Smooth muscle cell (in vitro differentiated cells): ENCODE measurements around the gene FEM1C. TPM values are rescaled to one million over a fixed set of nuclear protein-coding genes. Genes with fewer than 3 reads are reported as not detected.

Experiments
- DNase-seq: peaks from one replicate; lab custom pipeline; 2025; ENCODE audit not compliant: unreplicated experiment; lab: John Stamatoyannopoulos, UW
- H2AFZ ChIP-seq: fragments of 200-600 bp; sonication (generic); 2 replicates; pipeline ENCODE4 v1.6.0; 2016; ENCODE audit warnings: antibody characterized with exemption, low read depth, mild to moderate bottlenecking
- H3F3A ChIP-seq: fragments of 200-600 bp; sonication (generic); 2 replicates; pipeline ENCODE4 v1.6.0; 2017; ENCODE audit warnings: antibody characterized with exemption, low read depth
- H3K27ac ChIP-seq: fragments of 200-600 bp; sonication (generic); 2 replicates; pipeline ENCODE4 v1.5.1; 2016; ENCODE audit warnings: low read depth, mild to moderate bottlenecking
- H3K27me3 ChIP-seq: fragments of 200-600 bp; sonication (generic); 2 replicates; pipeline ENCODE4 v1.6.1; 2016; ENCODE audit warnings: low read depth, mild to moderate bottlenecking
- H3K36me3 ChIP-seq: fragments of 200-600 bp; sonication (generic); 2 replicates; pipeline ENCODE4 v1.5.1; 2016; ENCODE audit warnings: low read depth
- H3K4me1 ChIP-seq: fragments of 200-600 bp; sonication (generic); 2 replicates; pipeline ENCODE4 v1.5.1; 2016; ENCODE audit warnings: low read depth
- H3K4me2 ChIP-seq: fragments of 200-600 bp; sonication (generic); 2 replicates; pipeline ENCODE4 v1.6.0; 2016; ENCODE audit warnings: mild to moderate bottlenecking
- H3K4me3 ChIP-seq: fragments of 200-600 bp; sonication (generic); 2 replicates; pipeline ENCODE4 v1.5.1; 2016; ENCODE audit warnings: mild to moderate bottlenecking
- H3K79me2 ChIP-seq: fragments of 200-600 bp; sonication (generic); 2 replicates; pipeline ENCODE4 v1.6.0; 2016; ENCODE audit warnings: low read depth, mild to moderate bottlenecking
- H3K9ac ChIP-seq: fragments of 200-600 bp; sonication (generic); 2 replicates; pipeline ENCODE4 v1.6.0; 2016; ENCODE audit warnings: low read depth
- H3K9me3 ChIP-seq: fragments of 200-600 bp; sonication (generic); replicated peaks from 2 replicates; pipeline ENCODE4 v1.5.1; 2016; ENCODE audit warnings: low read depth
- H4K20me1 ChIP-seq: fragments of 200-600 bp; sonication (generic); 2 replicates; pipeline ENCODE4 v1.6.0; 2016; ENCODE audit warnings: low read depth
- whole genome bisulfite sequencing: methylation state at CpG from one replicate; pipeline ENCODE4 v1.1.7; 2016; ENCODE audit warnings: low lambda C conversion rate; 5-methylcytosine and 5-hydroxymethylcytosine counted together
- polyA plus RNA-seq: library from polyadenylated mRNA; unstranded; fragments of >200 nt; fragmentation: Nextera tagmentation; extraction: Ambion mirVana; gene quantifications from 2 replicates; pipeline ENCODE4 v1.2.1, GENCODE V29; 2016
- total RNA-seq: library from RNA; depleted of rRNA; stranded (reverse); fragments of >200 nt; gene quantifications from 2 replicates; pipeline ENCODE4 v1.2.3, GENCODE V29; 2014
- TF ChIP-seq, protein P1 (sequence below): fragments of 200-600 bp; sonication (generic); IDR thresholded peaks from 2 replicates; pipeline ENCODE4 v1.5.1; 2017; ENCODE audit warnings: borderline replicate concordance, mild to moderate bottlenecking, antibody characterized with exemption; ENCODE audit not compliant: insufficient read depth, poor library complexity, severe bottlenecking

The FEM1C gene
- total and polyA plus RNA-seq, 2 experiments from 2014 or later = 5.9 to 31.7 TPM

DNA sequence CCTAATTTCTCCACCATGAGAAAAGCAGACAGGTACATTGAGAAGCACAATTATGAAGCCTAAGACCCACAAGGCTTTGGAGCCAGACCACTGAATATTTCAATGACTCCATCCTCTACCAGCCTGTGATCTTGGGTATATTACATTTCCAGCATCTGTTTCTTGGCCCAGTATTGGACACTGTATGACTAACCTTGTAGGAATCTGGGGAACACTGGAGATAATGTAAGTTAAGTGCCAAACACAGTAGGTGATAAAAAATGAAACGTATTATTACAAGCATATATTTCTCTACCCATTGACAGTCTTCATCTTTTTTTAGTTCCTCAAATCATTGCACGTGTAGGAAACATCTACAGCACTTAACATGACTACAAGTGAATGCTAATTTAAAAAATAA lies 28.6 kb upstream of the FEM1C start:
- H3K79me2 ChIP-seq = no peaks in the 10 kb centered on the region
- no peak overlapping the region for H3K4me2 ChIP-seq
- no peak overlapping the region for H2AFZ ChIP-seq
- H3K9me3 ChIP-seq = no peaks in the 10 kb centered on the region
- TF ChIP-seq, protein P1, sequence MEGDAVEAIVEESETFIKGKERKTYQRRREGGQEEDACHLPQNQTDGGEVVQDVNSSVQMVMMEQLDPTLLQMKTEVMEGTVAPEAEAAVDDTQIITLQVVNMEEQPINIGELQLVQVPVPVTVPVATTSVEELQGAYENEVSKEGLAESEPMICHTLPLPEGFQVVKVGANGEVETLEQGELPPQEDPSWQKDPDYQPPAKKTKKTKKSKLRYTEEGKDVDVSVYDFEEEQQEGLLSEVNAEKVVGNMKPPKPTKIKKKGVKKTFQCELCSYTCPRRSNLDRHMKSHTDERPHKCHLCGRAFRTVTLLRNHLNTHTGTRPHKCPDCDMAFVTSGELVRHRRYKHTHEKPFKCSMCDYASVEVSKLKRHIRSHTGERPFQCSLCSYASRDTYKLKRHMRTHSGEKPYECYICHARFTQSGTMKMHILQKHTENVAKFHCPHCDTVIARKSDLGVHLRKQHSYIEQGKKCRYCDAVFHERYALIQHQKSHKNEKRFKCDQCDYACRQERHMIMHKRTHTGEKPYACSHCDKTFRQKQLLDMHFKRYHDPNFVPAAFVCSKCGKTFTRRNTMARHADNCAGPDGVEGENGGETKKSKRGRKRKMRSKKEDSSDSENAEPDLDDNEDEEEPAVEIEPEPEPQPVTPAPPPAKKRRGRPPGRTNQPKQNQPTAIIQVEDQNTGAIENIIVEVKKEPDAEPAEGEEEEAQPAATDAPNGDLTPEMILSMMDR = no peak
- no peak overlapping the region for H3K9ac ChIP-seq
- no peaks in the 10 kb centered on the region for H3K4me1 ChIP-seq
- DNase-seq = no peak
- H3F3A ChIP-seq = no peaks in the 10 kb centered on the region
- 61% methylated on average over 2 of the region's 2 CpGs for WGBS
- no peaks in the 10 kb centered on the region for H4K20me1 ChIP-seq
- H3K27ac ChIP-seq = no peak overlapping the region
- no peaks in the 10 kb centered on the region for H3K27me3 ChIP-seq
- no peak overlapping the region for H3K4me3 ChIP-seq
- no peaks in the 10 kb centered on the region for H3K36me3 ChIP-seq

DNA sequence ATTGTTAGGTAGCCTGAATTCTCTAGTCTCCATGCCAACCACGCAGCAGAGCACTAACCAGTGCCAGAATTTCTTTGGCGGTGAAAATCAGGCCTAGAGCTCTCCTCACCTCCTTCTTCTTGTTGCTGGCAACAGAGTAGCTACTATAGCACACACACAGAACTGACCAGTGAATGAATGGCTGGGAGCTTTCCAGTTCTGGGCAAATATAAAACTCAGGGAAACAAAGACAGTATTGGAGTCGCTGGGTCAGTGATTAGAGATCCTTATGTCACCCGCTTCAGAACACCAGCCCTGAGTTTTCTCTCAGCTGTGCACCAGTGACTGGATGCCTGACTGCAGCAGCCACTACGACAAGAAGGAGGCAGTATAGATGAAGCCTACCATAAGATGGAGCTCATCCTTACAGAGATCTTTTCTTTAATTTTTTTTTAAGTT lies 26.9 kb upstream of the FEM1C start:
- H2AFZ ChIP-seq = no peak overlapping the region
- DNase-seq = no peak
- TF ChIP-seq, protein P1 = no peak
- H3K36me3 ChIP-seq = no peaks in the 10 kb centered on the region
- no peaks in the 10 kb centered on the region for H3K79me2 ChIP-seq
- WGBS = 82% methylated on average over 5 of the region's 5 CpGs
- no peaks in the 10 kb centered on the region for H3K27me3 ChIP-seq
- no peaks in the 10 kb centered on the region for H3K9me3 ChIP-seq
- no peak overlapping the region for H3K4me2 ChIP-seq
- no peak overlapping the region for H3K4me3 ChIP-seq
- H3K9ac ChIP-seq = no peak overlapping the region
- no peaks in the 10 kb centered on the region for H3F3A ChIP-seq
- no peak overlapping the region for H3K27ac ChIP-seq
- H3K4me1 ChIP-seq = no peaks in the 10 kb centered on the region
- H4K20me1 ChIP-seq = no peaks in the 10 kb centered on the region

DNA sequence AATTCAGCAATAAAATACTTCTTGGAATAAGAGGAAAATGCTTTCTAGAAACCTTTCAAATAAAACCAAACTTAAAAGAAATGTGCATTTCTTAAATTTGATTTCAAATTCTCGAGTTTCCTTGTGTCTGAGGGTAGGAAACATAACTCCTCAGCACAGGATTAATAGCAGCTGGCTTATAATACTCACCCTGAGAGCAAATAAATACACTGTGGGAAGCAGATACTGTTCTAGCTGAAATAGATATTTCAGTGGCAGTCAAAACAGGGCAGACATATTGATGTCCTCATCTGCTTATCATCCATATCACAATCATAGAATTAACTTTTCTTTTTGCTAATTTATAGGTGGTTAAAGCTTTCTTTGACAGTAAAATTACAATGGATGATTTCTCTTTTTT lies 24.1 kb upstream of the FEM1C start:
- Histone ChIP-seq H3K4me1 (no peaks in the 10 kb centered on the region), H2AFZ (no peak overlapping the region), H3K79me2 (no peaks in the 10 kb centered on the region), H3K27me3 (no peaks in the 10 kb centered on the region), H3K27ac (no peak overlapping the region), H4K20me1 (no peaks in the 10 kb centered on the region), H3K36me3 (no peaks in the 10 kb centered on the region), H3K4me3 (no peak overlapping the region), H3F3A (no peaks in the 10 kb centered on the region), H3K9me3 (no peaks in the 10 kb centered on the region), H3K9ac (no peak overlapping the region), H3K4me2 (no peak overlapping the region)
- DNase-seq = no peak
- TF ChIP-seq, protein P1 = no peak
- 92% methylated on average over 1 of the region's 1 CpG for WGBS

DNA sequence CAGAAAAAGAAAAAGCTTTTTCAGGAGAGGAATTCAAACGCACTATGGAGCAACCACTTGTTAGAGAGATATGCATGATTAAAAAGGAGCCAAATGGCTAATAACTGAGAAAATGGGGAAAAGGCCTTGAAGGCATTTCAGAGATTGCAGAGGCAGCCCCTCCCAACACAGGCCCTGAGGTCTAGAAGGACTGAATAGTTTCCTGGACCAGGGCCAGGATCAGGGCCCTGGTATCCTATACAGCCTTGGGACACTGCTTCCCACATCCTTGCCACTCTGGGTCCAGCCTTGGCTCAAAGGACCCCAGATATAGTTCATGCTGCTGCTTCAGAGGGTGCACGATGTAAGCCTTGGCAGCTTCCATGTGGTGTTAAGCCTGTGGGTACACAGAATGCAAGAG lies 20.7 kb upstream of the FEM1C start:
- TF ChIP-seq, protein P1 = no peak
- H3K27ac ChIP-seq = no peak overlapping the region
- WGBS = 76% methylated on average over 2 of the region's 2 CpGs

More for the DNA sequence above, 20.7 kb upstream of the FEM1C start:
- Histone ChIP-seq H3K79me2 (no peaks in the 10 kb centered on the region), H2AFZ (no peak overlapping the region), H3K4me2 (no peak overlapping the region), H3K4me1 (no peaks in the 10 kb centered on the region), H3K36me3 (no peaks in the 10 kb centered on the region), H3K27me3 (no peaks in the 10 kb centered on the region), H3K4me3 (no peak overlapping the region), H3K9ac (no peak overlapping the region), H3F3A (no peaks in the 10 kb centered on the region), H3K9me3 (no peaks in the 10 kb centered on the region), H4K20me1 (no peaks in the 10 kb centered on the region)
- DNase-seq = no peak
